ENCODE data around the gene DLG5.

Gene DLG5

GRCh38 chr10:77949167-77949566 lies 22.6 kb upstream of the DLG5 start:
- DNase-seq (ENCODE audit: low read depth): no peak

DNA sequence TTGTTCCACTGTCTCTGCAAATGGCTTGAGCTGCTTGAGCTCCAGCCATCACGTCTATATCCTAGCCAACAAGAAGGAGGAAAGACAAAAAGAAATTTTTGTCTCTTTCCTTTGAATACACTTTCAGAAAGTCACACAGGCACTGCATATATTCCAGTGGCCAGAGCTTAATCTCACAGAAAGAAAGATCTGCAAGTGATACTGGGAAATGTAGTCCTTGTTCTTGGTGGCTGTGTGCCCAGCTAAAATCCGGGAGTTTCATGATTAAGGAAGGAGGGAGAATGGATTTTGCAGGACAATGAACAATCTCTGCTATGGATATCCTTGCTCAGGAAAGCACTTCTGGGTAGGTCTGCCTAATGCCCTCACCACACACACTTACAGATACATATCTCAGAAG lies 19.5 kb upstream of the DLG5 start:
- no peak for DNase-seq (ENCODE audit: low read depth)

- DNase-seq (ENCODE audit: low read depth): no peak
These were observed 18.0 kb upstream of the DLG5 start for GRCh38 chr10:77944519-77944918.

- DNase-seq (ENCODE audit: low read depth): no peak
These were observed 16.8 kb upstream of the DLG5 start for GRCh38 chr10:77943121-77943901.

DNA sequence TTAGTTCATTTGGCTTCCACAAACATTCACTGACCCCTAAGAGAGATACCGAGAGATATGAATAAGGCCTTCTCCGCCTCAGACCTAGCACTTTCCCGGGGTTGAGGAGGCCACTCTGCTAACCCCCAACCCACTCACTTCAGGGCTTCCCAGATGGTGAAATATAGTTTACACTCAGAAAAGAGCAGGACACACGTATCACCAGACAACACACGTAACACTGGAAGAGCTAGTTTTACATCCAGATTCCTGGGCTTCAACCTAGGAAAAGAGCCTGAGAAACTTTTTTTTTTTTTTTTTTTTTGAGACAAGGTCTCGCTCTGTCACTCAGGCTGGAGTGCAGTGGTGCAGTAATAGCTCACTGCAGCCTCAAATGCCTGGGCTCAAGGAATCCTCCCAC lies 15.2 kb upstream of the DLG5 start:
- no peak for DNase-seq (ENCODE audit: low read depth)

- no peak for DNase-seq (ENCODE audit: low read depth)
These were observed 14.1 kb upstream of the DLG5 start for GRCh38 chr10:77940627-77941026.

GRCh38 chr10:77940225-77940624 lies 13.7 kb upstream of the DLG5 start:
- no peak for DNase-seq (ENCODE audit: low read depth)

- no peak for DNase-seq (ENCODE audit: low read depth)
These were observed 13.0 kb upstream of the DLG5 start for GRCh38 chr10:77939561-77940001.

GRCh38 chr10:77936697-77937567 lies 10.4 kb upstream of the DLG5 start:
- no peak for DNase-seq (ENCODE audit: low read depth)

- no peak for DNase-seq (ENCODE audit: low read depth)
These were observed 5.6 kb upstream of the DLG5 start for GRCh38 chr10:77932016-77932715.

DNA sequence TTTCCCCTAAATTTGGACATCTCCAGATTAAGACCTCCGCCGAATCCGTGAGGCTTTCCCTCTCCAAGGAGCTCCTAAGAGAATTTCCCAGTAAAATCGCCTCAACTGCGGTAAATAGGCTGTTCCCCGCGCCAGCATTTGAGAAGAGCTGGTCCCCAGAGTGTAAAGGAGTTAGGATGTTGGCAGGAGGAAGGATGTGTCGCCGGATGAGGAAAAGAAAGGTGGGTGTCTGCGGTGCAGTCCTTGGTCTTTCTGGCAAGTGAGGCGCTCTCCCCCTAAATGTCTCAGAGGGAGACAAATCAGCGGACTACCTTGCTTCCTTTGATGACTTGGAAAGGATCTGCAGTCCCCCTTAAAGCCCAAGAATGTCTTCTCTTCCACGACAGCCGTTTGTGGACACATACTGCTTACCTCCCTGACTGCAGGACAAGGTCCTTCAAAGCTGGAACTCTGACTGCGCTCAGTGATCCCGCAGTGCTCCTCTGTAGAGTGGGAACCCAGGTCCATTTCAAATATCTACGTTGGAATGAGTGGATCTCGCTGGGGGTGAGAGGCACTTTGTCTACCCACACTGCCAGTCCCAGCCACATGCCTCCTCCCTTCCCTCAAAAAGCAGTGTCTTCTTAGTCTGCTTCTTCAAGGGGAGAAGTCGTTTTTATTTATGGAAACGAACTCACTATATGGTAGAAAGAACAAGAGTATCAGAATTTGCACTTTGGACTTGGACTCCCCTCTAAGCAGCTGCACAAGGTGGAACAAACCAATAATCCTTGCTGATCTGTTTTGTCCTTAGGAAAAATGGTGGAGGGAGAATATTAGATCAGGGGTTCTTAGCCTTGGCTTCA lies 1.1 kb upstream of the DLG5 start:
- DNase-seq (ENCODE audit: low read depth): no peak

DNA sequence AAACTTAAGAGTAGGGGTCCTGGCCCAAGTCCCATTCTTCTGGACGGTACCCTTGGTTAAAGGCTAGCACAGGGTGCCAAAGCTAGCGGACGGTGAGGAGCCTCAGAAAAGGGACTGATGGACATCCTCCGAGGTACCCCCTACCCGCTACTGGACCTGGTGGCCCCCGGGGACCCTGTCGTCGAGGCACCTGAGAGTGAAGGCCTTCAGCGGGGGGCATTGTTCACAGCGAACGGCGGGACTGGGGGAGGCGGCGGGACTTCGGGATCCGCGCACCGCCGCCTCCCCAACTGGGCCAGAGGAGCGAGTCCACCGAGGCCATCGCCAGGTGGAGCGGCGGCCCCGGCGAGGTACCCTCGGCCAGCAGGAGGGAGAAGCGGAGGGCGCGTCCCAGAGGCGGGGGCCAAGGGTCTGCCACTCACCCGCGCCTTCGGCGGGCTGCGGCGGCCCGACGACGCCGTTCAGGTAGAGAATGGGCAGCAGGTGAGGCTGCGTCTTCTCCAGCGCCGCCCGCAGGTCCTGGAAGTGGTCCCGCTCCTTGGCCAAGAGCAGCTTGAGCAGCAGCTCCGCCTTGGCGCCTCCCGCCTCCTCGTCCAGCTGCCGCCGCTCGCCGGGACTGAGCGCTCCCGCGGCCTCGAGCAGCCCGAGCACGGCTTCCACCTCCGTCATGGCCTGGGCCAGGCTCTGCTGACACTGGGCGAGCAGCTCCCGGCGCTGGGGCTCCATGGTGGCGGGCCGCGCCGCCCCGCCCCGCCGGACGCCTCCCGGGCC lies 575 bp downstream of the DLG5 start:
- DNase-seq (ENCODE audit: low read depth): no peak

- no peak for DNase-seq (ENCODE audit: low read depth)
These were observed 1.2 kb downstream of the DLG5 start for GRCh38 chr10:77925410-77925794.

DNA sequence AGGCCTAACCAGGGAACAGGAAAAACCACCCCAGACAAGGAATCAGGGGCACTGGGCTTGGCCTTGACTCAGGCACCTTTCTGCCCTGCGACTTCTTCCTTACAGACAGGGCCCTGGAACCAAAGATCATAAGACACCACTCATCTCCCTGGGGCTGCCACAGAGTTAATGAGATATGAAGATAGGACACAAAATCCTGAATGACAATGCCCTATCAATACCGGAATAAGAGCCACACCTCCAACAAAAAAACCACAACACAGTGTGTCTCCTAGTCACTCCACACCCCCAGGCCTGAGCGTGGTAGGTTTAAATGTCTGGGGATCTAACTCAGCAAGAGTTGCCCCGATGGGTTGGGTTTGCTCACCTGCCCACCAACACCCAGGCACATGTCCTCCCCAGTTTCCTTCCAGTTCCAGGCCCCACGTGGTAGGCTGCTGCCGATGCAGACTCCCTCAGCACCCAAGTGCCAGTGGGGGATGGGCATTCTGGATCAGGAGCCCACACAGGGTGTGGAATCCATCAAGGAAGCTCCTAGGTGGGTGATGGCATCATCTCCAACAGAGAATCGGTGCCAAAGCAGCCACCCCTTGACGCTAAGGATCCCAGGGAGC lies 3.9 kb downstream of the DLG5 start:
- DNase-seq (ENCODE audit: low read depth): no peak

- DNase-seq (ENCODE audit: low read depth): no peak
These were observed 4.5 kb downstream of the DLG5 start for GRCh38 chr10:77922055-77922454.

DNA sequence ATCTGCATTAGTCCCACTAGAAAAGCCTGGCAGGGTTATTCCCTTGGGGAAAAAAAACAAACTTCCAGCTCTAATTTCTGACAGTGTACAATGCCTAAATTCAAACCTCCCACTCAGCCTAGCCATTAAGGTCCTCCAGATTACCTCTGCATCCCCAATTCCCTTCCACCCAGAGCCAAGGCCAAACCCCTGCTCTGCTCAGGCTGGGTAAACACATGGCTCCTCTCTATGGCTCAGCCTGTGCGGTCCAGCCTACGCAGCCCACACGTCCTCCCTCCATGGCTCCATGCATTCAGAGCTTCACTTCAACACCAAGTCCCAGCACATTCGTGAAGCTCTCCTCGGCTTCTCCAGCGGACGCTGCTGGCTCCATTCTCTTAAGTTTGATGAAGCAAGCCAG lies 5.2 kb downstream of the DLG5 start:
- no peak for DNase-seq (ENCODE audit: low read depth)

DNA sequence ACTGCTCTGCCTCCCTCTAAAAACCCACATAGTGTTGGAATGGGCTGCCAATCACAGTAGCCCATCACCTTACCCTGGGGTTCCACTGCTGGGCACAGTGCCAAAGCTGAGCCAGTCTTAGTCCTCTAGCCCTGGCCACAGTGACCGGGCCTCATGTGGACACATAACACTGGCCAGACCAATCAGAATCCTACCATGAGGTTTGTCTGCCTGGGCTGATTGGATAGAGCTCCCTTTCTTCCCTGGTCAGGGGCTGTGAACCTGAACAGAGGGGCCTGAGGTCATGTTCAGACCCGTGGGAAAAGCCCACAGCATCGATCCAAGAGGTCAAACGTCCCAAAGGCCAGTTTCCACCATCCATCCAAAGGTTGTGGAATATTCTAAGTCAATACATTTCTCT lies 6.1 kb downstream of the DLG5 start:
- no peak for DNase-seq (ENCODE audit: low read depth)

GRCh38 chr10:77919713-77920108 lies 6.8 kb downstream of the DLG5 start:
- no peak for DNase-seq (ENCODE audit: low read depth)

DNA sequence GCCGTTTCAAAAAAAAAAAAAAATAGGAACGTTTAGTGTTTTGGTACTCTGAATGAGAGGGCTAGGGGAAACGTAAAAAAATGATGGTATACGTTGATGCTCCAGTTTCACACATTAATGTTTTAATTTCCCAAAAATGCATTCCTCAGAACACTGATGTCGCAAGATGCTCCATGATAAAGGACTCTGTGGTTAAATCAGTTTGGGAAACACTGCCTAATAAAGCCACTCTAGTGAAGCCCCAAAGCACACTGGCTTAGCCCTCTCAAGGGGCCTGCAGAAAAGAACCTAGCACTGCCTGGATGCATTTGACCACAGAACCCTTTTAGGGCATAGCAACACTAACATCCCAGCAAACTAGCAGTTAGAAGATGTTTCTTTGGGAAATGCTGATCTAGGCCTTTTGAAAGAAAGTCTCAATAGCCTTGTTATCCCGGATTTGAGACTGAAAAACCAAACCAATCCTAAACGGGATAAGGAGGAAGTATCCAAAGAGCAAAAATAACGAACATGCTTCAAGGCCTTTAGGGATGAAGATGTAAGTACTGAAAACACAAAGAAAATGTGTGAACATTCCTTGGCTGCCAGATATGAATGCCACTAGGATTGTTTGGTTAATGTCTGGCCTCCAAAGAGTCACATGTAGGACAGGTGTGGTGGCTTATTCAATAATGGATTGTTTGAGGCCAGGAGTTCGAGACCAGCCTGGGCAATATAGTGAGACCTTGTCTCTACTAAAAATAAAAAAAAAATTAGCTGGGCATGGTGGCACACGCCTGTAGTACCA lies 11.0 kb downstream of the DLG5 start:
- no peak for DNase-seq (ENCODE audit: low read depth)

GRCh38 chr10:77913090-77913489 lies 13.5 kb downstream of the DLG5 start:
- no peak for DNase-seq (ENCODE audit: low read depth)

Data from stimulated activated CD4-positive, alpha-beta T cell treated with anti-CD3 and anti-CD28 coated beads, Interleukin-2, amount 100 ng/mL, for 4 hours (primary cell).